KOPT-K1 (cell line): ENCODE data around the gene RPS15.

Source experiments
- H3K27ac ChIP-seq: fragments of 200-600 bp; sonication (generic); 2 replicates; pipeline ENCODE4 v1.5.1; 2016; ENCODE audit warnings: antibody characterized with exemption, mild to moderate bottlenecking, low read depth, low read length; ENCODE audit not compliant: poor library complexity, severe bottlenecking
- H3K36me3 ChIP-seq: fragments of 200-600 bp; sonication (generic); 2 replicates; pipeline ENCODE4 v1.5.1; 2017; ENCODE audit warnings: antibody characterized with exemption, mild to moderate bottlenecking, low read length, moderate library complexity; ENCODE audit not compliant: insufficient read depth
- H3K9me3 ChIP-seq: fragments of 200-600 bp; sonication (generic); 2 replicates; pipeline ENCODE4 v1.5.1; 2017; ENCODE audit warnings: antibody characterized with exemption, low read length, mild to moderate bottlenecking; ENCODE audit not compliant: insufficient read depth, poor library complexity, severe bottlenecking

RPS15 gene

DNA sequence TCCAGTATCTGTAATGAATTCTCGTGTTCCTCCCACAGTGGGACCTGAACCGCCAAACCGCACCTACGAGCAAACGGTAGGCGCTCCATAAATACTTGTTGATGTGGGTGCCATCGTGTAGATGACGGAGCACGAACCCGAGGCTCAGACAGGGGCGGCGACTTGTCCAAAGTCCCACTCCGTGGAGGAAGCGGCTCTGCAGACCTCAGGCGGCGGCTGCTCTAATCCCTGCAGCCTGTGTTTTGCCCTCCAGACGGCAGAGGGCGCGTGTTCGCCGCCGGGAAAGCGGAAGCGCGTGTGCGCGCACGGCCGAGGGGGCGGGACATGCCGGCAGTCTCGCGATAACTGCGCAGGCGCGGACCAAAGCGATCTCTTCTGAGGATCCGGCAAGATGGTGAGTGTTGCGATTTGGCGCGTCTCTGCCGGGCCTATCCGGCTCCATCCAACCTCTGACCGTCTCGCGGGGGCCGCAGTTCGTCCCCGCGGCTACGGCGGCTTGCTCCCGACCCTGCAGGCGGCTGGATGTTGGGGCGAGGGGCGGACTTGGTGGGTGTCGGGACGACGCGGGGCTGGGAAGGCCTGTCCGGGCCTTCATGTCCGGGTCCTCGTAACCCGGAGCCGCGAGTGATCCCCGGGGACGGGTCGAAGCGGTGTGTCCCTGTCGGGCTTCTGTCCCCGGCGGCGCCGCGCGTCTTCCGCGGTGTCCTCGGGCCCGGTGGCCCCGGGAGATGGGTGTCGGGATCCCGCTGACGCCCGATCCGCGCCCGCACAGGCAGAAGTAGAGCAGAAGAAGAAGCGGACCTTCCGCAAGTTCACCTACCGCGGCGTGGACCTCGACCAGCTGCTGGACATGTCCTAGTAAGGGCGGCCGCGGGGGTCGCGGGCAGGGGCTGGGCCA lies at the start of gene RPS15:
Gene RPS15, plus strand, starts transcription at position 362 of the 898 bp plus-strand sequence. Its CDS starts 30 bp downstream, at position 392.
- H3K27ac ChIP-seq: peak within 1 kb of the TSS; percentile 91
- H3K36me3 ChIP-seq: peaks cover 66% of the 10 kb centered on the region
- H3K9me3 ChIP-seq: no peaks in the 10 kb centered on the region

DNA sequence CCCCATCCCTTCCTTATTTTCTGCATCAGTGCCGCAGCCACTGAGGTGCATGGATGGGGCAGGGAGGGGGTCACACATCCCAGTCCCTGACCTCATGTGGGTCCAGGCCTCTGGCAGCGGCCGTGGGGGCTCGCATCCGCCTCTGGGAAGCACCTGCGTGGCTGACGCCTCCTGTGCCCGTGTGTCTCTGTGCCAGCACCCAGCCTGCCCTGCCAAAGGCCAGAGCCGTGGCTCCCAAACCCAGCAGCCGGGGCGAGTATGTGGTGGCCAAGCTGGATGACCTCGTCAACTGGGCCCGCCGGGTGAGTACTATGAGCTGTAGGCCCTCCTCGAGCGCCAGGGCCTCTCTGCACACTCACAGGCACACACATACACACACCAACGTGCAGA lies 49.6 kb upstream of the RPS15 start:
- Histone ChIP-seq H3K36me3 (peaks cover 49% of the 10 kb centered on the region), H3K9me3 (no peaks in the 10 kb centered on the region), H3K27ac (no peak overlapping the region)

DNA sequence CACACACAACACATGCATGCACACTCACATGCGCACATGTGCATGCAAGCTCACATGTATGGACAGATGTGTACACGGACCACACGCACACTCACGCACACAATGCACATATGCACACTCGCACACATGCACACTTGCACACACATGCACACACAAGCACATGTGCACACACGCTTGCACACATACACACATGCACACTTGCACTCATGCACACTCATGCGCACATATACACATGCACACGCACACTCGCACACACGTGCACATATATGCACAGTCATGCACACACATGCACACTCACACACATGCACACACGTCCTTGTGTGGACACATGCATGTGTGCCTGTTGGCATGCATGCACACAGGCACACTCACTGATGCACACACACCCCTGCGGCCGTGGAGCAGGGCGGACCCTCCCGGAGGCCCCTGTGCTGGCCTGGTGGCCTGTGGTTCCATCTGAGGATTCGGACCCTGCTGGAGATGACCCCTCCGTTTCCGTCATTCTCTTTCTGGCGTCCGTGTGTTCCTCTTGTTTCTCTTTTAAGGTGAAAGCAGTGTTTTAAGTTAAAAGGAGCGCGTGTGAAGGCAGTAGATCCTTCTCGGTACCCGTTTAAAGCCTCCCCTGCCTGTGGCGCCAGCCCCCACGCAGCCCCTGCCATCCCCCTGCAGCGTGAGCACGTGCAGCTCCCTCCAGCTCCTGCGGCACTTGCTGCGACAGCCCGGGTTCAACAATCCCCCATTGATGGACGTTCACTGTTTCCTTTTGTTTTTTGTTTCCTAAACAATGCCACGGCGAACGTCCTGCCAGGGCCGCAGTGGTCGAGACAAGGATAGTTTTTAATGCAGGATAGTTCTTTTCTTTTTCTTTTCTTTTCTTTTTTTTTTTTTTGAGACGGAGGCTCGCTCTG lies 48.9 kb upstream of the RPS15 start:
- Histone ChIP-seq H3K36me3 (peaks cover 55% of the 10 kb centered on the region), H3K9me3 (no peaks in the 10 kb centered on the region), H3K27ac (no peak overlapping the region)

GRCh38 chr19:1390890-1391423 lies 47.2 kb upstream of the RPS15 start:
- Histone ChIP-seq H3K27ac (no peak overlapping the region), H3K36me3 (peaks cover 56% of the 10 kb centered on the region), H3K9me3 (no peaks in the 10 kb centered on the region)

GRCh38 chr19:1392407-1392806 lies 45.8 kb upstream of the RPS15 start:
- H3K27ac ChIP-seq: no peak overlapping the region
- H3K36me3 ChIP-seq: peaks cover 62% of the 10 kb centered on the region
- H3K9me3 ChIP-seq: no peaks in the 10 kb centered on the region

- H3K27ac ChIP-seq: no peak overlapping the region
- H3K36me3 ChIP-seq: peaks cover 67% of the 10 kb centered on the region
- no peaks in the 10 kb centered on the region for H3K9me3 ChIP-seq
Measured at GRCh38 chr19:1392939-1393530, 45.2 kb upstream of the RPS15 start.

DNA sequence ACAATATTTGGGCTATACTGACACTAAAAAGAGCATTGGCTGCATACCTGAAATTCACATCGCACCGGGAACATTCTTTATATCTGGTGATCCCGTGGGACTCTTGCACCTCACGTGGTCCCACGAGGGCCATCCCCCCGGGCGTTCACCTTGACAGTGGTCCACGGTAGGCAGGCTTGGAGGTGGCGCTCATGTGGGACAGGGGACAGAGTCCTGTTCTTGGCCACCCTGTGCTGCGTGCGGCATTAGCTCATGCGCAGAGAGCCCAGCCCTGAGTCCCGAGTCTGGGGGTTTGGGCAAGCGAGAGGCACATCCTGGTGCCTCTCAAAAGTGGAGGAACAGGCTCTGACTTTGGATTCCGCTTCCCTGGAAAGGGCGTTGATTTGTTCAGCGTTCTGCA lies 44.4 kb upstream of the RPS15 start:
- Histone ChIP-seq H3K9me3 (no peaks in the 10 kb centered on the region), H3K36me3 (peaks cover 67% of the 10 kb centered on the region), H3K27ac (no peak overlapping the region)

DNA sequence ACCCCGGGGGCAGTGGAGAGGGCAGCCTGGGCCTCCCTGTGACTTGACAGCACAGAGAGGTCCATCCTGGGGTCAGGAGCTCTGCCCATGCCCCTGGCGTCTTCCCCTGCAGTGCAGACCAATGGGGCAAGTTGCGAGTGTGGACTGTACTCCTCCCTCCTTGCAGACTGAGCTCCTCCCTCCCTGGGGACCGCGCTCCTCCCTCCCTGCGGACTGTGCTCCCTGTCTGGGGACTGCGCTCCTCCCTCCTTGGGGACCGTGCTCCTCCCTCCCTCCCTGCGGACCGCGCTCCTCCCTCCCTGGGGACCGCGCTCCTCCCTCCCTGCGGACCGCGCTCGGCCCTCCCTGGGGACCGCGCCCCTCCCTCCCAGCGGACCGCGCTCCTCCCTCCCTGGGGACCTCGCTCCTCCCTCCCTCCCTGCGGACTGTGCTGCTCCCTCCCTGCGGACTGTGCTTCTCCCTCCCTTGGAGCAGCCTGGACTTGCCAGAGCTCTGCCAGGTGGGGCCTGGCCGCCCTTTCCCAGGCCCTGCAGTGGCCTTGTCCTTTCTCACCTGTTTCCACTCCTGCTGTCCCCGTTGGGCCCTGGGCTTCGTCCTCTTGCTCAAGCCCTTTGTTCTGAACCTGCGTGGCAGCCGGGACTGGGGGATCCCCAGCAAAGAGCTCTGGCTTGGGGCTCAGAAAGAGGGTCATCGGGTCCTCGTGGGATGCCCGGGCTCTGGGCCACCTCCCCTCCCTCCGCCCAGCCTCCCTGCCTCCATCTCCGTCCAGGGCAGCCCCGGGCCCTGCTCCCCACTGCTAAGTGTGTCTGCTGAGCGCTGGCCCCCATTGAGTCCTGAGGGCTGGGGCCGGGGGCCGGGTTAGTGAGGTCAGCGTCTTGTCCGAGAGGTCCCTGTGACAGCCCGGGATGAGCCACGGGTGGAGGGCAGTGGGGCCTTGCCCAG lies 43.7 kb upstream of the RPS15 start:
- H3K27ac ChIP-seq: no peak overlapping the region
- H3K36me3 ChIP-seq: peaks cover 67% of the 10 kb centered on the region
- no peaks in the 10 kb centered on the region for H3K9me3 ChIP-seq

- no peaks in the 10 kb centered on the region for H3K9me3 ChIP-seq
- H3K27ac ChIP-seq: no peak overlapping the region
- peaks cover 64% of the 10 kb centered on the region for H3K36me3 ChIP-seq
Measured at GRCh38 chr19:1395194-1396018, 42.8 kb upstream of the RPS15 start.

- no peak overlapping the region for H3K27ac ChIP-seq
- no peaks in the 10 kb centered on the region for H3K9me3 ChIP-seq
- peaks cover 56% of the 10 kb centered on the region for H3K36me3 ChIP-seq
Measured at GRCh38 chr19:1396019-1396767, 42.0 kb upstream of the RPS15 start.

- H3K27ac ChIP-seq: no peak overlapping the region
Measured at GRCh38 chr19:1396768-1397679, 41.2 kb upstream of the RPS15 start.

DNA sequence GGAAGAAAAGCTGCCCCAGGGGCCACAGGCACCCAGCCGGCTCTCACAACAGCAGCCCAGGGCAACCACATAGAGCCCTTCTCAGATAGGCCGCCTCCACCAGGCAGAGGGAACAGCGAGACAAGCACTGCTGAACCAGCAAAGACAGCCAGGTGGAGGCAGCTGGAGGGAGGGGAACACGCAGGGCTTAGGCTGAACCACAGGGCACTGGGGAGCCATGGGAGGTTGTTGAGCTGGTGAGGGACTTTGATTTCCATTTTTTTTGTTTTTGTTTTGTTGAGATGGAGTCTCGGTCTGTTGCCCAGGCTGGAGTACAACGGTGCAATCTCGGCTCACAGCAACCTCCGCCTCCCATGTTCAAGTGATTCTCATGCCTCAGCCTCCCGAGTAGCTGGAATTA lies 40.4 kb upstream of the RPS15 start:
- Histone ChIP-seq H3K27ac (no peak overlapping the region), H3K36me3 (peaks cover 43% of the 10 kb centered on the region), H3K9me3 (no peaks in the 10 kb centered on the region)

More at GRCh38 chr19:1396768-1397679, 41.2 kb upstream of the RPS15 start:
- H3K36me3 ChIP-seq: peaks cover 51% of the 10 kb centered on the region
- no peaks in the 10 kb centered on the region for H3K9me3 ChIP-seq
